Measurements from ENCODE around the gene PIP4K2B.
A peak's percentile ranks its signal among the peaks of the same experiment; 100 is the strongest.

The PIP4K2B gene

GRCh38 chr17:38740044-38740443 is 59.3 kb downstream of the PIP4K2B start:
- DNase-seq (ENCODE audit: low read depth): no peak
- TF ChIP-seq CTCF (IDR thresholded peaks at IDR 0.05; ENCODE audit: low read depth, low read length) (no peak), MYC (IDR thresholded peaks at IDR 0.05; ENCODE audit: low read depth, low read length) (no peak), POLR2A (IDR thresholded peaks at IDR 0.05; ENCODE audit: extremely low read depth, insufficient read length) (no peak), MAX (IDR thresholded peaks at IDR 0.05; ENCODE audit: low read depth, low read length) (no peak)
- H3K4me3 ChIP-seq (ENCODE audit: low read depth, low read length): no peak overlapping the region

- no peak overlapping the region for H3K4me3 ChIP-seq (ENCODE audit: low read depth, low read length)
- no peak for DNase-seq (ENCODE audit: low read depth)
- no peak for TF ChIP-seq POLR2A (IDR thresholded peaks at IDR 0.05; ENCODE audit: extremely low read depth, insufficient read length)
- TF ChIP-seq MAX (IDR thresholded peaks at IDR 0.05; ENCODE audit: low read depth, low read length): no peak
- TF ChIP-seq MYC (IDR thresholded peaks at IDR 0.05; ENCODE audit: low read depth, low read length): no peak
- no peak for TF ChIP-seq CTCF (IDR thresholded peaks at IDR 0.05; ENCODE audit: low read depth, low read length)
These were observed 60.1 kb downstream of the PIP4K2B start for GRCh38 chr17:38739305-38739704.

GRCh38 chr17:38738686-38739085 is 60.7 kb downstream of the PIP4K2B start:
- DNase-seq (ENCODE audit: low read depth): no peak
- TF ChIP-seq MYC (IDR thresholded peaks at IDR 0.05; ENCODE audit: low read depth, low read length): no peak
- TF ChIP-seq MAX (IDR thresholded peaks at IDR 0.05; ENCODE audit: low read depth, low read length): no peak
- TF ChIP-seq POLR2A (IDR thresholded peaks at IDR 0.05; ENCODE audit: extremely low read depth, insufficient read length): no peak
- no peak for TF ChIP-seq CTCF (IDR thresholded peaks at IDR 0.05; ENCODE audit: low read depth, low read length)
- H3K4me3 ChIP-seq (ENCODE audit: low read depth, low read length): no peak overlapping the region

- no peak for DNase-seq (ENCODE audit: low read depth)
- H3K4me3 ChIP-seq (ENCODE audit: low read depth, low read length): no peak overlapping the region
- TF ChIP-seq POLR2A (IDR thresholded peaks at IDR 0.05; ENCODE audit: extremely low read depth, insufficient read length): no peak
- no peak for TF ChIP-seq CTCF (IDR thresholded peaks at IDR 0.05; ENCODE audit: low read depth, low read length)
- no peak for TF ChIP-seq MYC (IDR thresholded peaks at IDR 0.05; ENCODE audit: low read depth, low read length)
- no peak for TF ChIP-seq MAX (IDR thresholded peaks at IDR 0.05; ENCODE audit: low read depth, low read length)
These were observed 61.2 kb downstream of the PIP4K2B start for GRCh38 chr17:38738007-38738662.

GRCh38 chr17:38735161-38735997 is 64.0 kb downstream of the PIP4K2B start:
- DNase-seq (ENCODE audit: low read depth): peak; percentile 65
- TF ChIP-seq POLR2A (IDR thresholded peaks at IDR 0.05; ENCODE audit: extremely low read depth, insufficient read length) (no peak), MAX (IDR thresholded peaks at IDR 0.05; ENCODE audit: low read depth, low read length) (no peak), CTCF (IDR thresholded peaks at IDR 0.05; ENCODE audit: low read depth, low read length) (peak; percentile 93), MYC (IDR thresholded peaks at IDR 0.05; ENCODE audit: low read depth, low read length) (0 out of 2 replicates have a peak, but pooled peaks have one; percentile 8)
- no peak overlapping the region for H3K4me3 ChIP-seq (ENCODE audit: low read depth, low read length)
